Measurements from ENCODE around the gene MNAT1. TPM values are rescaled to one million over a fixed set of nuclear protein-coding genes. Genes with fewer than 3 reads are reported as not detected.

MNAT1 gene
- total RNA-seq, 3 donors from 2014 or later (not counting 1 experiment from before 2014, with no cell fraction given) = 33.8 to 45.4 (median 34.0) TPM

- peaks cover 10% of the 10 kb centered on the region for H3K36me3 Mint-ChIP-seq
- Histone ChIP-seq H3K4me3 (ENCODE audit: low read length) (no peak overlapping the region), H3K27ac (ENCODE audit: low read length) (no peak overlapping the region), H3K27me3 (ENCODE audit: control insufficient read depth, insufficient read depth, low read length) (no peaks in the 10 kb centered on the region), H3K9me3 (ENCODE audit: control insufficient read depth, insufficient read depth, low read length) (no peaks in the 10 kb centered on the region), H3K36me3 (ENCODE audit: control insufficient read depth, insufficient read depth, low read length) (peaks cover 20% of the 10 kb centered on the region), H3K4me1 (ENCODE audit: control insufficient read depth, insufficient read depth, low read length) (no peaks in the 10 kb centered on the region)
- H3K9me3 Mint-ChIP-seq = no peaks in the 10 kb centered on the region
- no peak for TF ChIP-seq CTCF (IDR thresholded peaks at IDR 0.05)
- DNase-seq (no peak), ATAC-seq (no peak)
- WGBS (ENCODE audit: insufficient coverage) = no CpG with 5 or more reads among the region's 1 CpG
- intact Hi-C loops (cut with micrococcal nuclease) = no loop called here
- no peak overlapping the region for H3K27ac Mint-ChIP-seq
- H3K4me1 Mint-ChIP-seq = no peaks in the 10 kb centered on the region
- no peaks in the 10 kb centered on the region for H3K27me3 Mint-ChIP-seq (ENCODE audit: low read depth in 2 of 2)
- H3K4me3 Mint-ChIP-seq = no peak overlapping the region
These were observed 82.6 kb downstream of the MNAT1 start for GRCh38 chr14:60817113-60817512.

GRCh38 chr14:60819575-60819974 lies 85.0 kb downstream of the MNAT1 start:
- Histone ChIP-seq H3K4me1 (ENCODE audit: control insufficient read depth, insufficient read depth, low read length) (no peaks in the 10 kb centered on the region), H3K27ac (ENCODE audit: low read length) (no peak overlapping the region), H3K27me3 (ENCODE audit: control insufficient read depth, insufficient read depth, low read length) (no peaks in the 10 kb centered on the region), H3K4me3 (ENCODE audit: low read length) (no peak overlapping the region), H3K9me3 (ENCODE audit: control insufficient read depth, insufficient read depth, low read length) (no peaks in the 10 kb centered on the region), H3K36me3 (ENCODE audit: control insufficient read depth, insufficient read depth, low read length) (peaks cover 7% of the 10 kb centered on the region)
- TF ChIP-seq CTCF (IDR thresholded peaks at IDR 0.05) = no peak
- ATAC-seq = no peak
- no peaks in the 10 kb centered on the region for H3K27me3 Mint-ChIP-seq (ENCODE audit: low read depth in 2 of 2)
- H3K27ac Mint-ChIP-seq = no peak overlapping the region
- intact Hi-C loops (cut with micrococcal nuclease) = no loop called here
- no peaks in the 10 kb centered on the region for H3K36me3 Mint-ChIP-seq
- DNase-seq = no peak
- no peak overlapping the region for H3K4me3 Mint-ChIP-seq
- no peaks in the 10 kb centered on the region for H3K4me1 Mint-ChIP-seq
- H3K9me3 Mint-ChIP-seq = no peaks in the 10 kb centered on the region
- WGBS (ENCODE audit: insufficient coverage) = 95% methylated on average over 1 of the region's 4 CpGs

GRCh38 chr14:60838601-60839000 lies 104.0 kb downstream of the MNAT1 start:
- peaks cover 10% of the 10 kb centered on the region for H3K36me3 Mint-ChIP-seq
- peaks cover 0 to 7% of the 10 kb centered on the region in 2 donors for H3K4me1 Mint-ChIP-seq
- no peaks in the 10 kb centered on the region for H3K27me3 Mint-ChIP-seq (ENCODE audit: low read depth in 2 of 2)
- H3K27ac Mint-ChIP-seq = no peak overlapping the region
- Histone ChIP-seq H3K27ac (ENCODE audit: low read length) (no peak overlapping the region), H3K9me3 (ENCODE audit: control insufficient read depth, insufficient read depth, low read length) (peaks cover 5% of the 10 kb centered on the region), H3K27me3 (ENCODE audit: control insufficient read depth, insufficient read depth, low read length) (no peaks in the 10 kb centered on the region), H3K4me1 (ENCODE audit: control insufficient read depth, insufficient read depth, low read length) (no peaks in the 10 kb centered on the region), H3K4me3 (ENCODE audit: low read length) (no peak overlapping the region), H3K36me3 (ENCODE audit: control insufficient read depth, insufficient read depth, low read length) (peaks cover 15% of the 10 kb centered on the region)
- WGBS (ENCODE audit: insufficient coverage) = 100% methylated on average over 5 of the region's 5 CpGs
- no peak for DNase-seq
- ATAC-seq = no peak
- no peak overlapping the region for H3K4me3 Mint-ChIP-seq
- peaks cover 2 to 5% of the 10 kb centered on the region in 2 donors for H3K9me3 Mint-ChIP-seq
- intact Hi-C loops (cut with micrococcal nuclease) = no loop called here
- TF ChIP-seq CTCF (IDR thresholded peaks at IDR 0.05) = no peak

- ATAC-seq (no peak), DNase-seq (no peak)
- no peak overlapping the region for H3K27ac Mint-ChIP-seq
- peaks cover 2 to 3% of the 10 kb centered on the region in 2 donors for H3K9me3 Mint-ChIP-seq
- H3K4me3 ChIP-seq (ENCODE audit: low read length) = no peak overlapping the region
- peaks cover 15% of the 10 kb centered on the region for H3K36me3 ChIP-seq (ENCODE audit: control insufficient read depth, insufficient read depth, low read length)
- intact Hi-C loops (cut with micrococcal nuclease) = no loop called here
- peaks cover 0 to 3% of the 10 kb centered on the region in 2 donors for H3K4me1 Mint-ChIP-seq
- H3K4me1 ChIP-seq (ENCODE audit: control insufficient read depth, insufficient read depth, low read length) = no peaks in the 10 kb centered on the region
- no peaks in the 10 kb centered on the region for H3K27me3 Mint-ChIP-seq (ENCODE audit: low read depth in 2 of 2)
- H3K27me3 ChIP-seq (ENCODE audit: control insufficient read depth, insufficient read depth, low read length) = no peaks in the 10 kb centered on the region
- peaks cover 5% of the 10 kb centered on the region for H3K9me3 ChIP-seq (ENCODE audit: control insufficient read depth, insufficient read depth, low read length)
- no peak overlapping the region for H3K4me3 Mint-ChIP-seq
- no peak for TF ChIP-seq CTCF (IDR thresholded peaks at IDR 0.05)
- 97% methylated on average over 2 of the region's 2 CpGs for WGBS (ENCODE audit: insufficient coverage)
- H3K27ac ChIP-seq (ENCODE audit: low read length) = no peak overlapping the region
- H3K36me3 Mint-ChIP-seq = peaks cover 10% of the 10 kb centered on the region
These were observed 104.5 kb downstream of the MNAT1 start for GRCh38 chr14:60839057-60839456.

Measured in natural killer cell (primary cell).